ENCODE data around the gene TMEM108. TPM values are rescaled to one million over a fixed set of nuclear protein-coding genes. Genes with fewer than 3 reads are reported as not detected.

Gene TMEM108
- total RNA-seq, 1 donor from 2014 or later = 15.4 TPM

DNA sequence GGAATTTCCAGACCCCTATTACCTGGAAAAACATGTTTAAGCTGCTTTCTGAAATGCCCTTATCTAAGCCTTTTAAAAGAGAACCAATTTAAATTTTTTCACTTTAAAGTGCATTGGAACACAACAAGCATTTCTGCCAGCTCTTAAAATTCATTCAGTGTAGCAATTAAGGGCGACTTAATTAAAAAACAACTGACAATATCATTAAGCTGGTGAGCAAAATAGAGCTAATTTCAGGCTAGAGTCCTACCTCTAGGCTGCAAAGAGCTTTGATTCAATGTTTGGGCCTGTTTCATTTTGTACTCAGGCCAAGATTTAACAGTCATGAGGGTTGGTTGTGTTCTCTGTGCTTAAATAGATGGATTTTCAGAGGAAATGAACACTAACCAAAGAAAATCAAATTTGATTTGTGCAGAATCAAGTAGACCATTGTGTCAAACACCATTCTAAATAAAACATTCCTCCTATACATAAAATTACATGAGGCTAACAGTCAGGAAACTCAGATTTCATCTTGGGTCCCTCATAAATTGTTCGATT is 114.6 kb downstream of the TMEM108 start:
- Histone ChIP-seq H3K27ac (no peak overlapping the region), H3K4me1 (no peaks in the 10 kb centered on the region)
- TF ChIP-seq, protein P1, sequence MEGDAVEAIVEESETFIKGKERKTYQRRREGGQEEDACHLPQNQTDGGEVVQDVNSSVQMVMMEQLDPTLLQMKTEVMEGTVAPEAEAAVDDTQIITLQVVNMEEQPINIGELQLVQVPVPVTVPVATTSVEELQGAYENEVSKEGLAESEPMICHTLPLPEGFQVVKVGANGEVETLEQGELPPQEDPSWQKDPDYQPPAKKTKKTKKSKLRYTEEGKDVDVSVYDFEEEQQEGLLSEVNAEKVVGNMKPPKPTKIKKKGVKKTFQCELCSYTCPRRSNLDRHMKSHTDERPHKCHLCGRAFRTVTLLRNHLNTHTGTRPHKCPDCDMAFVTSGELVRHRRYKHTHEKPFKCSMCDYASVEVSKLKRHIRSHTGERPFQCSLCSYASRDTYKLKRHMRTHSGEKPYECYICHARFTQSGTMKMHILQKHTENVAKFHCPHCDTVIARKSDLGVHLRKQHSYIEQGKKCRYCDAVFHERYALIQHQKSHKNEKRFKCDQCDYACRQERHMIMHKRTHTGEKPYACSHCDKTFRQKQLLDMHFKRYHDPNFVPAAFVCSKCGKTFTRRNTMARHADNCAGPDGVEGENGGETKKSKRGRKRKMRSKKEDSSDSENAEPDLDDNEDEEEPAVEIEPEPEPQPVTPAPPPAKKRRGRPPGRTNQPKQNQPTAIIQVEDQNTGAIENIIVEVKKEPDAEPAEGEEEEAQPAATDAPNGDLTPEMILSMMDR (IDR thresholded peaks at IDR 0.05) = no peak

DNA sequence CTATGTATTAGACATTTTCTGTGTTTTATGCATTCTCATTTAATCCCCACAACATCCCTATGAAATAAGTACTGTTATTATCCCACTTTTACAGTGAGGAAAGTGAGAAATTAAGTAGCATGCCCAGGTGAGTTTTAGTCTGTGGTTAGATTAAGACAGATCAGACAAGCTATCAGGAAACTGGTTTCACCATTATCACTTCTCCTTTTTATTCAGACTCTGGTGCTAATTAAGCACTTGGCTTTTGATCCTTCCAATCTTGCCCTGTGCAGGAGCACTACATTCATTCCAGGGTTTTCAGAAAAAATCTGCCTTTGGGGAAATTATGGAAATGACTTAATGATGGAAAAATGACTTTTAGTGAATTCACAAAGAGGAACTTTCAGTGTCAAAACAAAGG is 115.2 kb downstream of the TMEM108 start:
- intact Hi-C loops (cut with DNase I) = no loop called here

More for the DNA sequence above, 114.6 kb downstream of the TMEM108 start:
- intact Hi-C loops (cut with DNase I) = no loop called here
- Histone ChIP-seq H3K36me3 (no peaks in the 10 kb centered on the region), H3K4me3 (no peak overlapping the region), H3K9me3 (no peaks in the 10 kb centered on the region), H3K27me3 (no peaks in the 10 kb centered on the region)
- DNase-seq (no peak), ATAC-seq (no peak)

DNA sequence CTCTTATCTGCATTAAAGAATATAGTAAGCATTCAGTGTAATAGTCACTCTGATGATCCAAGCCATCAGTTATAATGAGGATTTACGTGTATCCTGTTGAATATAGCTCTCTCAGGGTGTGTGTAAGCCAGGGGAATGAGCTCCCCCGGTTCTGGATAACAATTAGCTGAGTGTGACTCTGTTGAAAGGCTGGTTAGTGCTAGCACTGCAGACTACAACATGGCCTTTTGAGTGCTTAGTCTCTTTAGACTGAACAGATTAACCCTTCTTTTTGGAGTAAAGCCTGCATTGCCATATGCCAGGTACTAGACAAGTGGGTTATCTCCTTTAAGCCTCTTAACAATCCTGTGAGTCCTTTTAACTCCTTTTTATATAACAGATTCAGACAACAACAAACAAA is 119.5 kb downstream of the TMEM108 start:
- DNase-seq (no peak), ATAC-seq (no peak)
- no peaks in the 10 kb centered on the region for H3K27me3 ChIP-seq
- TF ChIP-seq, protein P1 (IDR thresholded peaks at IDR 0.05) = no peak
- no peaks in the 10 kb centered on the region for H3K9me3 ChIP-seq
- intact Hi-C loops (cut with DNase I) = no loop called here
- no peak overlapping the region for H3K27ac ChIP-seq
- H3K4me3 ChIP-seq = no peak overlapping the region
- no peaks in the 10 kb centered on the region for H3K36me3 ChIP-seq
- no peaks in the 10 kb centered on the region for H3K4me1 ChIP-seq

More for the DNA sequence above, 115.2 kb downstream of the TMEM108 start:
- TF ChIP-seq, protein P1 (IDR thresholded peaks at IDR 0.05) = no peak
- H3K27ac ChIP-seq = no peak overlapping the region
- no peaks in the 10 kb centered on the region for H3K36me3 ChIP-seq
- no peaks in the 10 kb centered on the region for H3K4me1 ChIP-seq
- no peaks in the 10 kb centered on the region for H3K27me3 ChIP-seq
- H3K4me3 ChIP-seq = no peak overlapping the region
- no peak for DNase-seq
- H3K9me3 ChIP-seq = no peaks in the 10 kb centered on the region
- ATAC-seq = no peak

DNA sequence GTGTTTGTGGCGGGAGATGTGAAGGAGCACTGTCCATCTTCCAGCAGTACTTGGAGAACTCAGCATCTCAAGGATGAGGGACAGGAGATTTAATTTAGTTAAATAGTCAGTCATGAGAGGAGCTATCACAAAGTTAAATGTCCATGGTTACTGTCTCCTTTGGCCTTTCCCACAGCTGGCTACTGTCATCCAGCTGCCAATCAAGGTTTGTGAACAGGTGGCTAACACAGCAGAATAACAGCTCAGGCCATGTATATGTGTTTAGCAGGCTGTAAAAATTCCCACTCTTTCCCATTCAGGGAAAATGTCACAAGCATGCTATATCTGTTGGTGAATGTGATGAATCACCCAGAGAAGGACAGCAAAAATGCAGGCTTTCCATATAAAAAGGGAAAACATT is 120.5 kb downstream of the TMEM108 start:
- no peaks in the 10 kb centered on the region for H3K27me3 ChIP-seq
- H3K4me3 ChIP-seq = no peak overlapping the region
- ATAC-seq (no peak), DNase-seq (no peak)
- TF ChIP-seq, protein P1 (IDR thresholded peaks at IDR 0.05) = no peak
- H3K4me1 ChIP-seq = no peaks in the 10 kb centered on the region
- H3K27ac ChIP-seq = no peak overlapping the region
- intact Hi-C loops (cut with DNase I) = no loop called here
- H3K36me3 ChIP-seq = no peaks in the 10 kb centered on the region
- no peaks in the 10 kb centered on the region for H3K9me3 ChIP-seq

DNA sequence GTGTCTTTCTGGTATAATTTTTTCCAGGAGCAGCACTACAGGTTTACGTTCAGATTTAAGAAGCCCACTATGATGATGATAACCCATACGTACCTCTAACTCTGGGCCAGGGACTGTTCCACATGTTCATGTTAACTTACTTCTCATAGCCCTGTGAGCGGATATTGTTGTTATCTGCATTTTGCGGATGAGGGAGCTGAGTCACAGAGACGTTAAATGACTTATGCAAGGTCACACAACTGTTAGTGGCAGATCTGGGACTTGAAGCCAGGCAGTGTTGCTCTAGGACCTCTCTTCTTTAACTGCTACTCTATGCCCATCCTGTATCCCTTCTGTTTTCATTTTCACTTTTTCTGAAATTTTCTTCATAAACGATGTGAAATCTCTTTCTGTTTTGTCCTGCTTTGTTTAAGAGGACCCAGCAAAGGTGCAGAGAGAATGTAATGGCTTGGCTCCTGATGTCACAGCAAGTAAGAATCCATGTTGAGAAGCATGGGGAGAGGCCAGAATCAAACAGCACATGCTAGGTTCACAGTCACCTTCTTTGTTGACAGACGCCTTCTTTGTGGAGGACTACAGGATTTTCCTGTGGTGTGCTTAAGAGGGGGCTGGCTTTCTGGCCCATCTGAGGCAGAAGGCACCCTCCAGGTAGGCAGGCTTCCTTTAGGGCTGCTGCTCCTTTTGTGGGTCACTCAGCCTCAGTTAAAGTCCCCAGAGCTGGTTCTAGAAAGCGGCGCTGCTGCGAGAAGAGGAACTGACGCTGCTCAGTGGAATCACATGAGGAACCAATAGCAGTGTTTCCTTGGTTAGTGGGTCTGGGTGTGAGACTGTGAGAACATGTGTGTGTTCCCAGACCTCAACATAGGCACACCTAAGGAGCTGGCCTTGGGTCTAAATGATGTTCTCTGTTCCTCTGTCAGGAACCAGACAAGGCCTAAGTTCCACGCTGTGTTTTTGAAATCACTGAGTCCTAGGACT is 121.6 kb downstream of the TMEM108 start:
- DNase-seq = no peak
- Histone ChIP-seq H3K36me3 (no peaks in the 10 kb centered on the region), H3K4me3 (no peak overlapping the region), H3K27ac (no peak overlapping the region), H3K27me3 (no peaks in the 10 kb centered on the region), H3K4me1 (no peaks in the 10 kb centered on the region), H3K9me3 (no peaks in the 10 kb centered on the region)
- intact Hi-C loops (cut with DNase I) = no loop called here
- TF ChIP-seq, protein P1 (IDR thresholded peaks at IDR 0.05) = no peak
- no peak for ATAC-seq
